Liver (tissue), 9 donors: Measurements from ENCODE around the gene BHMT2. TPM values are rescaled to one million over a fixed set of nuclear protein-coding genes. Genes with fewer than 3 reads are reported as not detected.
A peak's percentile ranks its signal among the peaks of the same experiment; 100 is the strongest.

Experiments
- DNase-seq: peaks from one replicate; pipeline ENCODE4 v3.0.0-alpha.2; 2017; ENCODE audit warnings: low spot score
- H3K27ac ChIP-seq, 2 donors: one replicate each; pipeline ENCODE4 v1.7.0; 2013; ENCODE audit warnings: inconsistent platforms in 2 of 2, low read length in 2 of 2, control low read depth in 1 of 2, low read depth in 1 of 2, mild to moderate bottlenecking in 1 of 2
- H3K27me3 ChIP-seq, 4 donors: one replicate each; pipeline versions ENCODE4 v1.6.1 to v1.7.0; 2013; ENCODE audit warnings: low read length in 3 of 4, inconsistent platforms in 1 of 4, mild to moderate bottlenecking in 1 of 4, moderate library complexity in 1 of 4; ENCODE audit not compliant: control insufficient read depth in 4 of 4, insufficient read depth in 4 of 4
- H3K36me3 ChIP-seq, 4 donors: one replicate each; pipeline versions ENCODE4 v1.6.1 to v1.7.0; 2013; ENCODE audit warnings: low read length in 3 of 4, mild to moderate bottlenecking in 3 of 4, low read depth in 1 of 4, moderate library complexity in 1 of 4; ENCODE audit not compliant: control insufficient read depth in 4 of 4, insufficient read depth in 3 of 4
- H3K4me1 ChIP-seq, 4 donors: one replicate each; pipeline versions ENCODE4 v1.6.1 to v1.7.0; 2013; ENCODE audit warnings: low read length in 3 of 4, mild to moderate bottlenecking in 3 of 4, moderate library complexity in 1 of 4; ENCODE audit not compliant: control insufficient read depth in 4 of 4, insufficient read depth in 4 of 4
- H3K4me3 ChIP-seq, 3 donors: one replicate each; pipeline versions ENCODE4 v1.6.1 to v1.7.0; 2013; ENCODE audit warnings: low read length in 3 of 3, control low read depth in 1 of 3, low read depth in 1 of 3, mild to moderate bottlenecking in 1 of 3
- H3K9ac ChIP-seq, 2 donors: one replicate each; pipeline ENCODE4 v1.7.0; 2013; ENCODE audit warnings: low read length in 2 of 2, mild to moderate bottlenecking in 2 of 2, moderate library complexity in 2 of 2, control low read depth in 1 of 2, low read depth in 1 of 2
- H3K9me3 ChIP-seq, 4 donors: one replicate each; pipeline versions ENCODE4 v1.6.1 to v1.7.0; 2013; ENCODE audit warnings: low read length in 3 of 4; ENCODE audit not compliant: control insufficient read depth in 4 of 4
- EGR1 ChIP-seq, 2 donors: IDR thresholded peaks; 2 replicates each; pipeline ENCODE4 v1.6.1; 2016 to 2018; ENCODE audit warnings: antibody characterized with exemption in 2 of 2, low read depth in 2 of 2
- FOXA1 ChIP-seq: IDR thresholded peaks from 2 replicates; pipeline ENCODE4 v1.6.1; 2016; ENCODE audit warnings: antibody characterized with exemption
- FOXA2 ChIP-seq: IDR thresholded peaks from 2 replicates; pipeline ENCODE4 v1.6.1; 2016; ENCODE audit warnings: antibody characterized with exemption
- GABPA ChIP-seq, 2 donors: IDR thresholded peaks in 1 of 2; conservative IDR thresholded peaks in 1 of 2; 2 replicates each; pipeline ENCODE4 v1.6.1; 2016; ENCODE audit warnings: antibody characterized with exemption in 2 of 2, mild to moderate bottlenecking in 1 of 2, moderate library complexity in 1 of 2
- HNF4G ChIP-seq: IDR thresholded peaks from 2 replicates; pipeline ENCODE4 v1.6.1; 2016; ENCODE audit warnings: antibody characterized with exemption
- JUND ChIP-seq, 2 donors: IDR thresholded peaks; 2 replicates each; pipeline ENCODE4 v1.6.1; 2016; ENCODE audit warnings: antibody characterized with exemption in 2 of 2
- RXRA ChIP-seq, 2 donors: IDR thresholded peaks; 2 replicates each; pipeline ENCODE4 v1.6.1; 2017 to 2018; ENCODE audit warnings: antibody characterized with exemption in 2 of 2, mild to moderate bottlenecking in 1 of 2
- TAF1 ChIP-seq: conservative IDR thresholded peaks from 2 replicates; pipeline ENCODE4 v1.6.1; 2016; ENCODE audit warnings: antibody characterized with exemption, mild to moderate bottlenecking
- YY1 ChIP-seq: IDR thresholded peaks from 2 replicates; pipeline ENCODE4 v1.6.1; 2016; ENCODE audit warnings: antibody characterized with exemption, mild to moderate bottlenecking
- WGBS: extraction: QIAGEN DNeasy Blood & Tissue Kit; methylation state at CpG from one replicate; pipeline ENCODE4 v1.1.7; 2013; 5-methylcytosine and 5-hydroxymethylcytosine counted together
- polyA plus RNA-seq, 2 donors: library from polyadenylated mRNA; stranded (reverse) in 1 of 2; unstranded in 1 of 2; fragments of 200-250 nt in 1 of 2; fragments of >200 nt in 1 of 2; fragmentation: Nextera tagmentation in 1 of 2; extraction: Ambion mirVana in 1 of 2; gene quantifications; one replicate each; pipeline versions ENCODE4 v1.2.1 to v1.2.3, GENCODE V29; 2013 to 2015
- total RNA-seq, 2 donors: library from RNA; depleted of rRNA; stranded (reverse); fragments of >200 nt; gene quantifications; one replicate each; pipeline ENCODE4 v1.2.3, GENCODE V29; 2014
- TF ChIP-seq, protein P1 (sequence below): IDR thresholded peaks from 2 replicates; pipeline ENCODE4 v1.6.1; 2016; ENCODE audit warnings: antibody characterized with exemption
- TF ChIP-seq, protein P2 (sequence below): IDR thresholded peaks from 2 replicates; pipeline ENCODE4 v1.6.1; 2016; ENCODE audit warnings: antibody characterized with exemption
- TF ChIP-seq, protein P3 (sequence below): IDR thresholded peaks from 2 replicates; pipeline ENCODE4 v1.6.1; 2016; ENCODE audit warnings: antibody characterized with exemption, mild to moderate bottlenecking
- TF ChIP-seq, protein P4 (sequence below): IDR thresholded peaks from 2 replicates; pipeline ENCODE4 v1.6.1; 2016; ENCODE audit warnings: antibody characterized with exemption
- donor health status: healthy.
- donor health status: healthy.
- donor health status: healthy.
- donor health status: healthy.
- donor health status: healthy.

BHMT2 gene
- total and polyA plus RNA-seq, 4 donors = 62.3 to 374 (median 271) TPM

DNA sequence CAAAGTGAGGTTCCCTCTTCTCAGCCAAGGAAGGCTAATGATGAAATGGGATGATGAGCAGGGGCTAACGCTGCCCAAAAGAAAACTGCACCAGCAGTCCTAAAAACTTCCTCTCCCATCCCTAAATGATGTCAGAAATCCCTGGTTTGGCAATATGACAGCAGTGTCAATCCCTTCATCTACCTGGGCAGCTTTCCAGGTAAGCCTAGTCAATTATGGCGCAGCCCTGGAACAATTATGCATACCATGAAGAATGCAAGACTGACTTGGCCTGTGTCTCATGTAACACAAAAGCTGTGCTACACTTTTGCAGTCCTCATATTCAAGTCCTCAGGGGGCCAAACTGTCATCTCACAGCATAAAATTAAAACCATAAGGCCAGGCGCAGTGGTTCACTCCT, 7.1 kb upstream of the BHMT2 start (continued):
- TF ChIP-seq, protein P1, sequence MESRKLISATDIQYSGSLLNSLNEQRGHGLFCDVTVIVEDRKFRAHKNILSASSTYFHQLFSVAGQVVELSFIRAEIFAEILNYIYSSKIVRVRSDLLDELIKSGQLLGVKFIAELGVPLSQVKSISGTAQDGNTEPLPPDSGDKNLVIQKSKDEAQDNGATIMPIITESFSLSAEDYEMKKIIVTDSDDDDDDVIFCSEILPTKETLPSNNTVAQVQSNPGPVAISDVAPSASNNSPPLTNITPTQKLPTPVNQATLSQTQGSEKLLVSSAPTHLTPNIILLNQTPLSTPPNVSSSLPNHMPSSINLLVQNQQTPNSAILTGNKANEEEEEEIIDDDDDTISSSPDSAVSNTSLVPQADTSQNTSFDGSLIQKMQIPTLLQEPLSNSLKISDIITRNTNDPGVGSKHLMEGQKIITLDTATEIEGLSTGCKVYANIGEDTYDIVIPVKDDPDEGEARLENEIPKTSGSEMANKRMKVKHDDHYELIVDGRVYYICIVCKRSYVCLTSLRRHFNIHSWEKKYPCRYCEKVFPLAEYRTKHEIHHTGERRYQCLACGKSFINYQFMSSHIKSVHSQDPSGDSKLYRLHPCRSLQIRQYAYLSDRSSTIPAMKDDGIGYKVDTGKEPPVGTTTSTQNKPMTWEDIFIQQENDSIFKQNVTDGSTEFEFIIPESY = no peak
- TF ChIP-seq HNF4G (no peak), RXRA (IDR thresholded peaks at IDR 0.05) (no peak)

DNA sequence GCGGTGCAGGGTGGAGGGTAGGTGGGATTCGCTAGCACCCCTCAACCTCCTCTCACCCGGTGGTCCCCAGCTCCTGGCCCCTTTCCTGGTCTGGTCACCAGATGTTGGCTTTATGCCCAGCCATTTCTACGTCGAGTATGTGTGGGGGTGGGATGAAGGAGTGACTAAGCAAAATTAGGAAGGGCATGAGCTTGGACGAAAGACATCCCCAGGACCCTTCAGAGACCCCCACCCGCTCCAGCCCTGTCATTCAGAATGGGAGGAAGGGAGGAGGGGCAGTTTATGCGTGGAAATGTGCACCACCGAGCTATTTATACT, 742 bp downstream of the BHMT2 start:
- 19% methylated on average over 9 of the region's 9 CpGs for WGBS
- peak; percentile 42 for DNase-seq

DNA sequence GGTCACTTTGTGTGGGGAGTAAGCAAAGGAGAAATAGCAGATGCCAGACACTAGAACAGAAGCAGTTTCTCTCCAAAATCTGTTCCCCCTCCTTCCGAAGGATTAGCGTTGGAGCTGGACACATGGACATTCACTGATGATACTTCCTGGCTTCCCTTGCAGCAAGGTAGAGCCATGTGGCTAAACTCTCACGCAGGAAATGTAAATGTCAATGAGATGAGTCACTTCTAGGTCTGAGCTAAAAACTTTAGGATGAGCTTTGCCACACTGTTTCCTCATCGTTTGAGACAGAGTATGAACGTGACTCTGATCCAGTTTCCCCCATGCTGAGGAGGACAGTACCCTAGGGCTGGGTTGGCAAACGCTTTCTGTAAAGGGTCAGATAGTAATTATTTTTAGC, 5.1 kb downstream of the BHMT2 start:
- Histone ChIP-seq H3K4me1 (peaks cover 10 to 79% (median 49%) of the 10 kb centered on the region in 4 donors), H3K9me3 (no peaks in the 10 kb centered on the region), H3K4me3 (no peak overlapping the region), H3K36me3 (peaks cover 0 to 9% (median 0%) of the 10 kb centered on the region in 4 donors), H3K27ac (peak overlapping the region; percentile 78 to 91), H3K27me3 (no peaks in the 10 kb centered on the region), H3K9ac (peak overlapping the region in 1 of 2 donors; percentile 46)
- 59% methylated on average over 6 of the region's 6 CpGs for WGBS
- TF ChIP-seq, protein P2, sequence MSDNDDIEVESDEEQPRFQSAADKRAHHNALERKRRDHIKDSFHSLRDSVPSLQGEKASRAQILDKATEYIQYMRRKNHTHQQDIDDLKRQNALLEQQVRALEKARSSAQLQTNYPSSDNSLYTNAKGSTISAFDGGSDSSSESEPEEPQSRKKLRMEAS = peak; percentile 36
- TF ChIP-seq, protein P3, sequence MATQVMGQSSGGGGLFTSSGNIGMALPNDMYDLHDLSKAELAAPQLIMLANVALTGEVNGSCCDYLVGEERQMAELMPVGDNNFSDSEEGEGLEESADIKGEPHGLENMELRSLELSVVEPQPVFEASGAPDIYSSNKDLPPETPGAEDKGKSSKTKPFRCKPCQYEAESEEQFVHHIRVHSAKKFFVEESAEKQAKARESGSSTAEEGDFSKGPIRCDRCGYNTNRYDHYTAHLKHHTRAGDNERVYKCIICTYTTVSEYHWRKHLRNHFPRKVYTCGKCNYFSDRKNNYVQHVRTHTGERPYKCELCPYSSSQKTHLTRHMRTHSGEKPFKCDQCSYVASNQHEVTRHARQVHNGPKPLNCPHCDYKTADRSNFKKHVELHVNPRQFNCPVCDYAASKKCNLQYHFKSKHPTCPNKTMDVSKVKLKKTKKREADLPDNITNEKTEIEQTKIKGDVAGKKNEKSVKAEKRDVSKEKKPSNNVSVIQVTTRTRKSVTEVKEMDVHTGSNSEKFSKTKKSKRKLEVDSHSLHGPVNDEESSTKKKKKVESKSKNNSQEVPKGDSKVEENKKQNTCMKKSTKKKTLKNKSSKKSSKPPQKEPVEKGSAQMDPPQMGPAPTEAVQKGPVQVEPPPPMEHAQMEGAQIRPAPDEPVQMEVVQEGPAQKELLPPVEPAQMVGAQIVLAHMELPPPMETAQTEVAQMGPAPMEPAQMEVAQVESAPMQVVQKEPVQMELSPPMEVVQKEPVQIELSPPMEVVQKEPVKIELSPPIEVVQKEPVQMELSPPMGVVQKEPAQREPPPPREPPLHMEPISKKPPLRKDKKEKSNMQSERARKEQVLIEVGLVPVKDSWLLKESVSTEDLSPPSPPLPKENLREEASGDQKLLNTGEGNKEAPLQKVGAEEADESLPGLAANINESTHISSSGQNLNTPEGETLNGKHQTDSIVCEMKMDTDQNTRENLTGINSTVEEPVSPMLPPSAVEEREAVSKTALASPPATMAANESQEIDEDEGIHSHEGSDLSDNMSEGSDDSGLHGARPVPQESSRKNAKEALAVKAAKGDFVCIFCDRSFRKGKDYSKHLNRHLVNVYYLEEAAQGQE = no peak
- TF ChIP-seq JUND (IDR thresholded peaks at IDR 0.05) = peak in 1 of 2 donors; percentile 66
- no peak for DNase-seq

More for the DNA sequence above, 742 bp downstream of the BHMT2 start:
- Histone ChIP-seq H3K4me3 (peak overlapping the region; percentile 73 to 81 (median 76)), H3K9me3 (no peaks in the 10 kb centered on the region), H3K27me3 (no peaks in the 10 kb centered on the region), H3K4me1 (peaks cover 2 to 42% (median 21%) of the 10 kb centered on the region in 4 donors), H3K27ac (peak overlapping the region; percentile 98 to 99), H3K36me3 (no peaks in the 10 kb centered on the region), H3K9ac (peak overlapping the region; percentile 94 to 100)
- no peak for TF ChIP-seq FOXA2
- no peak for TF ChIP-seq TAF1
- TF ChIP-seq GABPA (IDR thresholded peaks at IDR 0.05 in 1 of 2, conservative IDR thresholded peaks at IDR 0.05 in 1 of 2) = no peak
- TF ChIP-seq, protein P1 = no peak
- TF ChIP-seq YY1 = peak; percentile 41
- TF ChIP-seq, protein P4, sequence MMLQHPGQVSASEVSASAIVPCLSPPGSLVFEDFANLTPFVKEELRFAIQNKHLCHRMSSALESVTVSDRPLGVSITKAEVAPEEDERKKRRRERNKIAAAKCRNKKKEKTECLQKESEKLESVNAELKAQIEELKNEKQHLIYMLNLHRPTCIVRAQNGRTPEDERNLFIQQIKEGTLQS = no peak
- TF ChIP-seq, protein P3 = peak; percentile 54
- TF ChIP-seq FOXA1 = no peak
- peak in 1 of 2 donors; percentile 43 for TF ChIP-seq EGR1 (IDR thresholded peaks at IDR 0.05; ENCODE audit: low read depth in 2 of 2)
